MCF 10A (cell line): ENCODE measurements around the gene WNT9A. TPM values are rescaled to one million over a fixed set of nuclear protein-coding genes. Genes with fewer than 3 reads are reported as not detected.

Experiments used
- BruUV-seq: library from RNA; stranded (reverse); fragments of 400-500 nt; replicated peaks from 2 replicates; lab custom pipeline; 2021; lab: Mats Ljungman, UMichigan
- CTCF ChIA-PET: fragments of 300-600 bp; sonication (Branson Sonifier 250); formaldehyde crosslinking; extraction: SDS; loops from one replicate; lab custom pipeline; 2021; ENCODE audit warnings: antibody characterized with exemption, inconsistent platforms; lab: Yijun Ruan, JAX
- POLR2A ChIA-PET: fragments of 300-600, 350-650 bp; sonication (Branson Sonifier 250); formaldehyde crosslinking; extraction: SDS; loops from one replicate; lab custom pipeline; 2020; ENCODE audit warnings: antibody characterized with exemption, inconsistent platforms; lab: Yijun Ruan, JAX
- DNase-seq: peaks from one replicate; pipeline ENCODE4 v3.0.0-alpha.2; 2018; ENCODE audit not compliant: unreplicated experiment
- H3K27ac Mint-ChIP-seq: one replicate; pipeline ENCODE4 v1.8.0; 2022; ENCODE audit warnings: mild to moderate bottlenecking, low read depth, mixed read lengths; ENCODE audit not compliant: unreplicated experiment
- H3K27me3 Mint-ChIP-seq: one replicate; pipeline ENCODE4 v1.8.0; 2022; ENCODE audit warnings: mixed read lengths; ENCODE audit not compliant: insufficient read depth, unreplicated experiment
- H3K36me3 Mint-ChIP-seq: one replicate; pipeline ENCODE4 v1.8.0; 2022; ENCODE audit warnings: mild to moderate bottlenecking, moderate library complexity, mixed read lengths; ENCODE audit not compliant: insufficient read depth, unreplicated experiment
- H3K4me1 Mint-ChIP-seq: one replicate; pipeline ENCODE4 v1.8.0; 2022; ENCODE audit warnings: mixed read lengths; ENCODE audit not compliant: insufficient read depth, unreplicated experiment
- H3K4me3 Mint-ChIP-seq: one replicate; pipeline ENCODE4 v1.8.0; 2022; ENCODE audit warnings: mild to moderate bottlenecking, moderate library complexity, mixed read lengths; ENCODE audit not compliant: unreplicated experiment
- H3K9me3 Mint-ChIP-seq: one replicate; pipeline ENCODE4 v1.8.0; 2022; ENCODE audit warnings: mixed read lengths; ENCODE audit not compliant: unreplicated experiment
- CTCF ChIP-seq: fragments of 200-600 bp; IDR thresholded peaks from one replicate; pipeline ENCODE4 v1.8.0; 2022; ENCODE audit warnings: antibody characterized with exemption, mild to moderate bottlenecking; ENCODE audit not compliant: unreplicated experiment
- intact Hi-C: fragments of 100-400 bp; cut with micrococcal nuclease; formaldehyde crosslinking; loops from 2 replicates; pipeline ENCODE4 v1.14.1; 2022
- total RNA-seq: library from RNA; stranded (reverse); gene quantifications from 2 replicates; pipeline ENCODE4 v1.2.3, GENCODE V29; 2022

The WNT9A gene
- total RNA-seq, 1 experiment from 2014 or later, result 2.6 TPM

GRCh38 chr1:227885135-227885647 is 62.5 kb downstream of the WNT9A start:
- peak overlapping the region; percentile 63 for H3K27ac Mint-ChIP-seq

GRCh38 chr1:227884370-227885134 is 63.2 kb downstream of the WNT9A start:
- Mint-ChIP-seq H3K4me3 (no peak overlapping the region), H3K36me3 (no peaks in the 10 kb centered on the region), H3K4me1 (peaks cover 7% of the 10 kb centered on the region), H3K27ac (no peak overlapping the region), H3K27me3 (peaks cover 14% of the 10 kb centered on the region), H3K9me3 (no peaks in the 10 kb centered on the region)
- no TSS peak for BruUV-seq
- TF ChIP-seq CTCF, result no peak
- DNase-seq, result no peak
- POLR2A ChIA-PET, result interaction anchor here (1.4 to 1.6 kb wide), 2 partner anchors 24 to 79 kb away, joined by 3 to 5 read pairs; no protein-coding TSS in a partner anchor
- CTCF ChIA-PET, result interaction anchor here (0.6 to 1.0 kb wide), 2 partner anchors 45 to 124 kb away, joined by 3 to 4 read pairs; no protein-coding TSS in a partner anchor
- intact Hi-C loops, result loop anchor here (1.0 to 5.0 kb wide), 2 partner anchors 62 to 77 kb away; no protein-coding TSS in a partner anchor

More at GRCh38 chr1:227885135-227885647, 62.5 kb downstream of the WNT9A start:
- no peaks in the 10 kb centered on the region for H3K36me3 Mint-ChIP-seq
- BruUV-seq, result no TSS peak
- peaks cover 7% of the 10 kb centered on the region for H3K4me1 Mint-ChIP-seq
- DNase-seq, result no peak
- no peak for TF ChIP-seq CTCF
- POLR2A ChIA-PET, result interaction anchor here (0.7 to 1.9 kb wide), 11 partner anchors 8 to 322 kb away, joined by 3 to 6 read pairs (median 3); partner anchors contain the start of genes JMJD4, SNAP47 and ZNF678
- CTCF ChIA-PET, result interaction anchor here (0.7 to 2.0 kb wide), 5 partner anchors 16 to 122 kb away, joined by 3 to 9 read pairs (median 4); no protein-coding TSS in a partner anchor
- H3K4me3 Mint-ChIP-seq, result peak overlapping the region; percentile 38
- intact Hi-C loops, result loop anchor here (1.0 to 5.0 kb wide), 2 partner anchors 61 to 78 kb away; no protein-coding TSS in a partner anchor
- no peaks in the 10 kb centered on the region for H3K9me3 Mint-ChIP-seq
- peaks cover 11% of the 10 kb centered on the region for H3K27me3 Mint-ChIP-seq

GRCh38 chr1:227883641-227884301 is 64.0 kb downstream of the WNT9A start:
- no peak for DNase-seq
- peaks cover 7% of the 10 kb centered on the region for H3K4me1 Mint-ChIP-seq
- no peaks in the 10 kb centered on the region for H3K36me3 Mint-ChIP-seq
- H3K27ac Mint-ChIP-seq, result no peak overlapping the region
- no peak overlapping the region for H3K4me3 Mint-ChIP-seq
- BruUV-seq, result no TSS peak
- intact Hi-C loops, result no loop called here
- no peaks in the 10 kb centered on the region for H3K9me3 Mint-ChIP-seq
- ChIA-PET POLR2A (no interaction called here), CTCF (interaction anchor here (0.6 to 1.0 kb wide), 3 partner anchors 9 to 123 kb away, joined by 3 to 4 read pairs (median 4); no protein-coding TSS in a partner anchor)
- TF ChIP-seq CTCF, result no peak
- H3K27me3 Mint-ChIP-seq, result peaks cover 14% of the 10 kb centered on the region
